Caco-2 (cell line): ENCODE data around the gene TTYH3. TPM values are rescaled to one million over a fixed set of nuclear protein-coding genes. Genes with fewer than 3 reads are reported as not detected.

Source experiments
- BruUV-seq: library from RNA; stranded (reverse); fragments of 400-500 nt; replicated peaks from 2 replicates; lab custom pipeline; 2021; lab: Mats Ljungman, UMichigan
- CTCF ChIA-PET: fragments of 300-600 bp; sonication (Branson Sonifier 250); formaldehyde crosslinking; loops from one replicate; lab custom pipeline; 2022; ENCODE audit warnings: antibody characterized with exemption; lab: Charles Lee
- POLR2A ChIA-PET: fragments of 300-600 bp; sonication (Branson Sonifier 250); formaldehyde crosslinking; loops from one replicate; lab custom pipeline; 2022; ENCODE audit warnings: antibody characterized with exemption; lab: Charles Lee
- DNase-seq, 2 experiments: peaks; one replicate each; pipeline versions ENCODE4 v3.0.0 to v3.0.0-alpha.2; 2020 to 2022
- H3K27me3 ChIP-seq: replicated peaks from 2 replicates; pipeline ENCODE4 v1.6.0; 2011; ENCODE audit warnings: low read length; ENCODE audit not compliant: control insufficient read depth, insufficient read depth
- H3K36me3 ChIP-seq: 2 replicates; pipeline ENCODE4 v1.5.1; 2011; ENCODE audit warnings: low read length; ENCODE audit not compliant: control insufficient read depth, insufficient read depth
- H3K4me1 ChIP-seq: fragments of 250-450 bp; sonication (Bioruptor Pico); 2 replicates; pipeline ENCODE4 v1.5.1; 2020; ENCODE audit warnings: mild to moderate bottlenecking
- H3K4me3 ChIP-seq: 2 replicates; pipeline ENCODE4 v1.5.1; 2011; ENCODE audit warnings: low read depth, mild to moderate bottlenecking, control low read depth, low read length
- H3K9me3 ChIP-seq: fragments of 250-450 bp; sonication (Bioruptor Pico); 2 replicates; pipeline ENCODE4 v1.5.1; 2020; ENCODE audit warnings: mild to moderate bottlenecking, moderate library complexity
- H3K27ac Mint-ChIP-seq: one replicate; pipeline ENCODE4 v1.8.0; 2022; ENCODE audit warnings: mixed read lengths; ENCODE audit not compliant: unreplicated experiment
- H3K27me3 Mint-ChIP-seq: one replicate; pipeline ENCODE4 v1.8.0; 2022; ENCODE audit warnings: mixed read lengths; ENCODE audit not compliant: insufficient read depth, unreplicated experiment
- H3K36me3 Mint-ChIP-seq: one replicate; pipeline ENCODE4 v1.8.0; 2022; ENCODE audit warnings: mild to moderate bottlenecking, mixed read lengths; ENCODE audit not compliant: insufficient read depth, unreplicated experiment
- H3K4me1 Mint-ChIP-seq: one replicate; pipeline ENCODE4 v1.8.0; 2022; ENCODE audit warnings: low read depth, mixed read lengths; ENCODE audit not compliant: unreplicated experiment
- H3K4me3 Mint-ChIP-seq: one replicate; pipeline ENCODE4 v1.8.0; 2022; ENCODE audit warnings: mild to moderate bottlenecking, moderate library complexity, mixed read lengths; ENCODE audit not compliant: unreplicated experiment
- H3K9me3 Mint-ChIP-seq: one replicate; pipeline ENCODE4 v1.8.0; 2022; ENCODE audit warnings: mixed read lengths; ENCODE audit not compliant: unreplicated experiment
- intact Hi-C: fragments of 100-400 bp; cut with micrococcal nuclease; formaldehyde crosslinking; loops from one replicate; pipeline ENCODE4 v1.10.0; 2022; ENCODE audit not compliant: unreplicated experiment
- total RNA-seq: library from RNA; stranded (reverse); gene quantifications from 2 replicates; pipeline ENCODE4 v1.2.3, GENCODE V29; 2022
- TF ChIP-seq, protein P1 (sequence below), 2 experiments: fragments of 200-600 bp in 1 of 2; IDR thresholded peaks; 1 replicate in 1 of 2; 2 replicates in 1 of 2; pipeline versions ENCODE4 v1.5.1 to v1.8.0; 2011 to 2022; ENCODE audit warnings: antibody characterized with exemption in 1 of 2, control low read depth in 1 of 2, inconsistent platforms in 1 of 2, low read depth in 1 of 2, low read length in 1 of 2, mild to moderate bottlenecking in 1 of 2, moderate library complexity in 1 of 2; ENCODE audit not compliant: insufficient read depth in 1 of 2, severe bottlenecking in 1 of 2, unreplicated experiment in 1 of 2

TTYH3 gene
- total RNA-seq, 1 experiment from 2014 or later: 57.3 TPM

DNA sequence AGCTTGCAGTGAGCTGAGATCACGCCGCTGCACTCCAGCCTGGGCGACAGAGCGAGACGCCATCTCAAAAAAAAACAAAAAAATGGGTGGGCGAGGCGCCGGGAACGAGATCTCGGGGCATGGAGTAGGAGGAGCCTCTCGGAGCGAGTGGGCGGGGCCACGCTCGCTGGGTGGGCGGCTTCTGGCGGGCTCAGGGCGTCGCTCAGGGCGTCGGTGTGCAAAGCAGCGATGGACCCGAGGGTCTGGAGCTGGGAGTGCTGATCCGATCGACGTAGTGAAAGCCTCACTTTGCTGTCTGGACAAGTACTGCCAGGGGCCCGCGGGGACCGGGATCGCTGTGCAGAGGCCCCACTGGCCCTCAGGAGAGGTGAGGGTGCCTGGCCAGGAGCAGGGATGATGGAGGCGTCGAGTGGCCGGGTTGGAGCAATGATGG, 33.6 kb downstream of the TTYH3 start:
- BruUV-seq: no TSS peak
- Mint-ChIP-seq H3K9me3 (no peaks in the 10 kb centered on the region), H3K27me3 (peaks cover 3% of the 10 kb centered on the region), H3K4me3 (peak overlapping the region; percentile 43), H3K4me1 (peaks cover under 1% of the 10 kb centered on the region), H3K36me3 (peaks cover 7% of the 10 kb centered on the region), H3K27ac (no peak overlapping the region)
- ChIA-PET POLR2A (no interaction called here), CTCF (no interaction called here)
- intact Hi-C loops: no loop called here
- Histone ChIP-seq H3K36me3 (no peaks in the 10 kb centered on the region; the same call in 1 of the 2 replicates), H3K9me3 (no peaks in the 10 kb centered on the region), H3K27me3 (no peaks in the 10 kb centered on the region), H3K4me1 (no peaks in the 10 kb centered on the region), H3K4me3 (no peak overlapping the region)
- DNase-seq: no peak
- TF ChIP-seq, protein P1, sequence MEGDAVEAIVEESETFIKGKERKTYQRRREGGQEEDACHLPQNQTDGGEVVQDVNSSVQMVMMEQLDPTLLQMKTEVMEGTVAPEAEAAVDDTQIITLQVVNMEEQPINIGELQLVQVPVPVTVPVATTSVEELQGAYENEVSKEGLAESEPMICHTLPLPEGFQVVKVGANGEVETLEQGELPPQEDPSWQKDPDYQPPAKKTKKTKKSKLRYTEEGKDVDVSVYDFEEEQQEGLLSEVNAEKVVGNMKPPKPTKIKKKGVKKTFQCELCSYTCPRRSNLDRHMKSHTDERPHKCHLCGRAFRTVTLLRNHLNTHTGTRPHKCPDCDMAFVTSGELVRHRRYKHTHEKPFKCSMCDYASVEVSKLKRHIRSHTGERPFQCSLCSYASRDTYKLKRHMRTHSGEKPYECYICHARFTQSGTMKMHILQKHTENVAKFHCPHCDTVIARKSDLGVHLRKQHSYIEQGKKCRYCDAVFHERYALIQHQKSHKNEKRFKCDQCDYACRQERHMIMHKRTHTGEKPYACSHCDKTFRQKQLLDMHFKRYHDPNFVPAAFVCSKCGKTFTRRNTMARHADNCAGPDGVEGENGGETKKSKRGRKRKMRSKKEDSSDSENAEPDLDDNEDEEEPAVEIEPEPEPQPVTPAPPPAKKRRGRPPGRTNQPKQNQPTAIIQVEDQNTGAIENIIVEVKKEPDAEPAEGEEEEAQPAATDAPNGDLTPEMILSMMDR (IDR thresholded peaks at IDR 0.05; ENCODE audit: insufficient read depth in 1 of 2, low read depth in 1 of 2, low read length in 1 of 2, severe bottlenecking in 1 of 2, unreplicated experiment in 1 of 2): no peak

DNA sequence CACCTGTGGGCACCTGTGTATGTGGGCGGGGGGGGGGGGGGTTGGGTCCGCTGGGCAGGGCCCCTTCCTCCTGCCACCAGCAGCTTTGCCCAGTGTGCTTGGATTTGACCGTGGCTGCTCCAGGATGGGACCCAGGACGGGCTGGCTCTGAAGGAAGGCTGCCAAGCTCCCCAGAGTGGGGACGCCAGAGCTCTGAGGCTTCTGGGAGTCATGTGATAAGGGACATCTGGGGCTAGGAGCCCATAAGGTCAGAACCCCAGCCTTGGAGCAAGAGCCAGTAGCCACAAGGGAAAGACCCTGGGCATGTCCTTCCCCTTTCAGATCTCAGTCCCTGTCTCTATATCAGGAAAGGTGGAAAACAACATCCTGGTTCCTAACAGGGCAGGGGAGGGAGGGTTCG, 34.4 kb downstream of the TTYH3 start:
- TF ChIP-seq, protein P1 (IDR thresholded peaks at IDR 0.05; ENCODE audit: insufficient read depth in 1 of 2, low read depth in 1 of 2, low read length in 1 of 2, severe bottlenecking in 1 of 2, unreplicated experiment in 1 of 2): no peak
- BruUV-seq: no TSS peak
- no peaks in the 10 kb centered on the region for H3K27me3 ChIP-seq
- no peaks in the 10 kb centered on the region; the same call in 1 of the 2 replicates for H3K36me3 ChIP-seq
- Mint-ChIP-seq H3K4me1 (peaks cover 7% of the 10 kb centered on the region), H3K36me3 (peaks cover 7% of the 10 kb centered on the region), H3K9me3 (no peaks in the 10 kb centered on the region), H3K4me3 (no peak overlapping the region), H3K27ac (no peak overlapping the region), H3K27me3 (peaks cover 3% of the 10 kb centered on the region)
- ChIA-PET POLR2A (no interaction called here), CTCF (no interaction called here)
- no peak for DNase-seq
- H3K4me1 ChIP-seq: no peaks in the 10 kb centered on the region
- intact Hi-C loops: no loop called here
- no peaks in the 10 kb centered on the region for H3K9me3 ChIP-seq
- H3K4me3 ChIP-seq: no peak overlapping the region

DNA sequence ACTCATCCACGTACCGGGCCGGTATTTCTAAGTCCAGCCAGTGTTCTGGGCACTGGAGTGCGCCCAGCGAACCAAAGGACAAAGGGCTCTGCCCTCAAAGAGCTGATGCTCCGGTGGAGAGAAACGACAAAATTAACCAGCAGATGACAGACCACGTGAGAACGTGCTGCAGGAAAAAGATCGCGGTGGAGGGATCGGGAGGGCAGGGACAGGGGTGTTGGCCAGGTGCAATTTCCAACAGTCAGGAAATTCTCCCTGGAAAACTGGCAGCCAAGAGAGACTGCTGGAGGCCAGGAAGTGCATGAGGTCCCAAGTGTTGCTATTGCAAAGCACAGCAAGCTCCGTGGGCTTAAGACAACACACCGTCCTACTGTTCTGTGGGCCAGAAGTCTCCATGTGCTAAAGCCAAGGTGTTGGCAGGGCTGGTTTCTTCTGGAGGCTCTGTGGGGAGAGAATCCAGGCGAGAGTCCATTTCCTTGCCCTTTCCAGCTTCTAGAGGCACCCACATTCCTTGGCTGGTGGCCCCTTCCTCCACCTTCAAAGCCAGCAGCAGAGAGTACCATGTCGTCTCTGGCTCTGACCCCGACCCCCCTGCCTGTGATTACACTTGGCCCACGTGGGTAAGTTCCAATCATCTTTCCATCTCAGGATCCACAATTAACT, 34.9 kb downstream of the TTYH3 start:
- H3K4me3 Mint-ChIP-seq: no peak overlapping the region
- Histone ChIP-seq H3K9me3 (no peaks in the 10 kb centered on the region), H3K27me3 (no peaks in the 10 kb centered on the region), H3K4me3 (no peak overlapping the region), H3K36me3 (no peaks in the 10 kb centered on the region; the same call in 1 of the 2 replicates), H3K4me1 (no peaks in the 10 kb centered on the region)
- H3K36me3 Mint-ChIP-seq: peaks cover 7% of the 10 kb centered on the region
- POLR2A ChIA-PET: no interaction called here
- no peak overlapping the region for H3K27ac Mint-ChIP-seq
- H3K9me3 Mint-ChIP-seq: no peaks in the 10 kb centered on the region
- TF ChIP-seq, protein P1 (IDR thresholded peaks at IDR 0.05; ENCODE audit: insufficient read depth in 1 of 2, low read depth in 1 of 2, low read length in 1 of 2, severe bottlenecking in 1 of 2, unreplicated experiment in 1 of 2): no peak
- H3K27me3 Mint-ChIP-seq: peaks cover 3% of the 10 kb centered on the region
- CTCF ChIA-PET: no interaction called here
- DNase-seq: no peak
- intact Hi-C loops: no loop called here
- H3K4me1 Mint-ChIP-seq: peaks cover 7% of the 10 kb centered on the region
- BruUV-seq: no TSS peak
